ENCODE measurements around the gene SYCE3. TPM values are rescaled to one million over a fixed set of nuclear protein-coding genes. Genes with fewer than 3 reads are reported as not detected.

SYCE3 gene
- total and polyA plus RNA-seq, 9 of the 15 experiments (the other 6 are each of a cell fraction or from before 2014, with no cell fraction given) = 0.56 TPM; not detected in 8

- in situ Hi-C loops (cut with MboI) (no loop called here), intact Hi-C loops (cut with micrococcal nuclease) (no loop called here)
- BruUV-seq (replicated peaks) = no TSS peak
- FAIRE-seq = no peak
- no peak overlapping the region for H3K9ac ChIP-seq (ENCODE audit: insufficient read depth in 1 of 2, low read depth in 2 of 2, low read length in 2 of 2)
- TF ChIP-seq SREBF2 (CRISPR knock-in tag; IDR thresholded peaks at IDR 0.05) (no peak), RBFOX2 (IDR thresholded peaks at IDR 0.05; ENCODE audit: low read depth, low read length) (peak; percentile 28; the same call in 1 of the 2 replicates), POLR2G (IDR thresholded peaks at IDR 0.05; ENCODE audit: low read depth, low read length) (peak; percentile 41)
- peaks cover 79% of the 10 kb centered on the region; the same call in 1 of the 3 replicates for H3K36me3 ChIP-seq (ENCODE audit: control insufficient read depth, insufficient read depth, low read length)
- no peak for ATAC-seq
- H3K4me3 ChIP-seq = no peak overlapping the region
- H3K4me2 ChIP-seq (ENCODE audit: insufficient read depth, low read length) = no peak overlapping the region
- peaks cover 0 to 16% of the 10 kb centered on the region in 2 experiments; a peak in 3 of 5 replicates for H3K4me1 ChIP-seq (replicated peaks in 1 of 2; ENCODE audit: control insufficient read depth in 2 of 2, insufficient read depth in 2 of 2, low read length in 2 of 2)
- H3K27ac ChIP-seq (ENCODE audit: extremely low read depth, low read depth, low read length) = no peak overlapping the region
- WGBS (ENCODE audit: insufficient coverage, low coverage, missing lambda C conversion rate) = 92% methylated on average over 5 of the region's 8 CpGs
- peaks cover 25% of the 10 kb centered on the region for H3K79me2 ChIP-seq (ENCODE audit: control insufficient read depth, insufficient read depth, low read length)
- ChIA-PET CTCF (ENCODE audit: low intra/inter-chr PET ratio) (no interaction called here), POLR2A (interaction anchor here (1.8 to 2.7 kb wide), 2 partner anchors 9 to 11 kb away, joined by 6 to 11 read pairs; partner anchors contain the start of genes LMF2 and NCAPH2)
- no peaks in the 10 kb centered on the region for H3K9me3 ChIP-seq (replicated peaks; ENCODE audit: control insufficient read depth, insufficient read depth, low read depth, low read length)
- no peaks in the 10 kb centered on the region for H3K9me1 ChIP-seq (ENCODE audit: control insufficient read depth, insufficient read depth, low read length)
- no peaks in the 10 kb centered on the region for H3K27me3 ChIP-seq (ENCODE audit: control insufficient read depth in 2 of 2, insufficient read depth in 2 of 2, low read length in 2 of 2)
- H2AFZ ChIP-seq (ENCODE audit: low read depth, low read length) = no peak overlapping the region
- 0 out of 2 replicates have a peak, but pooled peaks cover 4% of the 10 kb centered on the region for H4K20me1 ChIP-seq (replicated peaks; ENCODE audit: control insufficient read depth, insufficient read depth, low read length)
- no peak for DNase-seq (ENCODE audit: extremely low read depth in 1 of 4, low spot score in 3 of 4)
Measured at GRCh38 chr22:50519151-50519550, 43.6 kb downstream of the SYCE3 start.

- TF ChIP-seq KLF16 (IDR thresholded peaks at IDR 0.05) = no peak
- no peak for TF ChIP-seq GTF2F1 (IDR thresholded peaks at IDR 0.05; ENCODE audit: low read depth, low read length)
- 96% methylated on average over 7 of the region's 7 CpGs for WGBS (ENCODE audit: insufficient coverage, low coverage, missing lambda C conversion rate)
- H3K9me3 ChIP-seq (replicated peaks; ENCODE audit: control insufficient read depth, insufficient read depth, low read depth, low read length) = no peaks in the 10 kb centered on the region
- H3K4me1 ChIP-seq (replicated peaks in 1 of 2; ENCODE audit: control insufficient read depth in 2 of 2, insufficient read depth in 2 of 2, low read length in 2 of 2) = peaks cover 0 to 10% of the 10 kb centered on the region in 2 experiments; a peak in 2 of 5 replicates
- no peak overlapping the region for H3K4me3 ChIP-seq
- FAIRE-seq = no peak
- H3K9ac ChIP-seq (ENCODE audit: insufficient read depth in 1 of 2, low read depth in 2 of 2, low read length in 2 of 2) = no peak overlapping the region; a peak in 1 of 4 replicates
- no peak overlapping the region for H3K4me2 ChIP-seq (ENCODE audit: insufficient read depth, low read length)
- H2AFZ ChIP-seq (ENCODE audit: low read depth, low read length) = no peak overlapping the region
- H4K20me1 ChIP-seq (replicated peaks; ENCODE audit: control insufficient read depth, insufficient read depth, low read length) = no peaks in the 10 kb centered on the region
- peaks cover 74% of the 10 kb centered on the region; the same call in 1 of the 3 replicates for H3K36me3 ChIP-seq (ENCODE audit: control insufficient read depth, insufficient read depth, low read length)
- no peak for DNase-seq (ENCODE audit: extremely low read depth in 1 of 4, low spot score in 3 of 4)
- no peaks in the 10 kb centered on the region for H3K9me1 ChIP-seq (ENCODE audit: control insufficient read depth, insufficient read depth, low read length)
- intact Hi-C loops (cut with micrococcal nuclease) (no loop called here), in situ Hi-C loops (cut with MboI) (no loop called here)
- no peak overlapping the region for H3K27ac ChIP-seq (ENCODE audit: extremely low read depth, low read depth, low read length)
- no peak for ATAC-seq
- no peaks in the 10 kb centered on the region for H3K27me3 ChIP-seq (ENCODE audit: control insufficient read depth in 2 of 2, insufficient read depth in 2 of 2, low read length in 2 of 2)
- CTCF ChIA-PET (ENCODE audit: low intra/inter-chr PET ratio) = no interaction called here
- peaks cover 25% of the 10 kb centered on the region for H3K79me2 ChIP-seq (ENCODE audit: control insufficient read depth, insufficient read depth, low read length)
- no TSS peak for BruUV-seq (replicated peaks)
- POLR2A ChIA-PET = interaction anchor here (0.6 to 2.7 kb wide), 3 partner anchors 9 to 286 kb away, joined by 4 to 11 read pairs (median 6); partner anchors contain the start of genes LMF2 and NCAPH2
Measured at GRCh38 chr22:50518606-50519005, 44.1 kb downstream of the SYCE3 start.

Measured in K562 (cell line).